Suprapubic skin (tissue), 4 donors: ENCODE results near the gene BAZ2B. TPM values are rescaled to one million over a fixed set of nuclear protein-coding genes. Genes with fewer than 3 reads are reported as not detected.
"Not testable (repeated sequence)": the region's sequence is repeated elsewhere in the genome, so short reads cannot be mapped to it uniquely, and the experiment has no call there.

Experiments
- DNase-seq, 2 donors: peaks; one replicate each; pipeline ENCODE4 v3.0.0-alpha.2; 2019; ENCODE audit warnings: low spot score in 2 of 2
- H3K27ac ChIP-seq: fragments of 200-600 bp; sonication (generic); one replicate; pipeline ENCODE4 v1.5.1; 2019
- H3K27me3 ChIP-seq: fragments of 200-600 bp; sonication (generic); one replicate; pipeline ENCODE4 v1.5.1; 2019
- H3K36me3 ChIP-seq: fragments of 200-600 bp; sonication (generic); one replicate; pipeline ENCODE4 v1.5.1; 2019
- H3K4me1 ChIP-seq: fragments of 200-600 bp; sonication (generic); one replicate; pipeline ENCODE4 v1.5.1; 2019
- H3K4me3 ChIP-seq: fragments of 200-600 bp; sonication (generic); one replicate; pipeline ENCODE4 v1.5.1; 2019; ENCODE audit warnings: mild to moderate bottlenecking
- H3K9me3 ChIP-seq: fragments of 200-600 bp; sonication (generic); one replicate; pipeline ENCODE4 v1.5.1; 2019
- CTCF ChIP-seq, 2 donors: fragments of 200-600 bp in 1 of 2; fragments of 450-650 bp in 1 of 2; sonication (generic) in 1 of 2; IDR thresholded peaks; one replicate each; pipeline ENCODE4 v1.5.1; 2016 to 2019; ENCODE audit warnings: antibody characterized with exemption in 2 of 2, mild to moderate bottlenecking in 1 of 2, moderate library complexity in 1 of 2
- EP300 ChIP-seq: sonication (generic); formaldehyde crosslinking; IDR thresholded peaks from one replicate; pipeline ENCODE4 v1.6.1; 2017; ENCODE audit warnings: antibody characterized with exemption
- POLR2A ChIP-seq, 2 donors: fragments of 450-650 bp; IDR thresholded peaks; one replicate each; pipeline ENCODE4 v1.6.1; 2017; ENCODE audit warnings: antibody characterized with exemption in 2 of 2, mild to moderate bottlenecking in 2 of 2, moderate library complexity in 2 of 2
- POLR2AphosphoS5 ChIP-seq, 3 donors: sonication (generic); formaldehyde crosslinking; IDR thresholded peaks; one replicate each; pipeline ENCODE4 v1.6.1; 2017; ENCODE audit warnings: antibody characterized with exemption in 3 of 3
- WGBS: methylation state at CpG from one replicate; pipeline ENCODE4 v1.1.5; 2018; 5-methylcytosine and 5-hydroxymethylcytosine counted together
- total RNA-seq, 4 donors: library from RNA; depleted of rRNA; stranded (reverse); fragments of >200 nt; gene quantifications; one replicate each; pipeline ENCODE4 v1.1.0, GENCODE V29; 2016

Gene BAZ2B
- total RNA-seq, 4 donors from 2014 or later: 61.7 to 185 (median 80.8) TPM

- TF ChIP-seq CTCF (IDR thresholded peaks at IDR 0.05) (no peak), EP300 (no peak), POLR2AphosphoS5 (IDR thresholded peaks at IDR 0.05) (no peak), POLR2A (IDR thresholded peaks at IDR 0.05) (no peak)
- H3K36me3 ChIP-seq: no peaks in the 10 kb centered on the region
- no peaks in the 10 kb centered on the region for H3K4me1 ChIP-seq
- 60% methylated on average over 4 of the region's 4 CpGs for WGBS
- no peaks in the 10 kb centered on the region for H3K9me3 ChIP-seq
- DNase-seq: no peak
- no peak overlapping the region for H3K4me3 ChIP-seq
- no peak overlapping the region for H3K27ac ChIP-seq
- no peaks in the 10 kb centered on the region for H3K27me3 ChIP-seq
Measured at GRCh38 chr2:159637988-159638501, 21.7 kb upstream of the BAZ2B start.

DNA sequence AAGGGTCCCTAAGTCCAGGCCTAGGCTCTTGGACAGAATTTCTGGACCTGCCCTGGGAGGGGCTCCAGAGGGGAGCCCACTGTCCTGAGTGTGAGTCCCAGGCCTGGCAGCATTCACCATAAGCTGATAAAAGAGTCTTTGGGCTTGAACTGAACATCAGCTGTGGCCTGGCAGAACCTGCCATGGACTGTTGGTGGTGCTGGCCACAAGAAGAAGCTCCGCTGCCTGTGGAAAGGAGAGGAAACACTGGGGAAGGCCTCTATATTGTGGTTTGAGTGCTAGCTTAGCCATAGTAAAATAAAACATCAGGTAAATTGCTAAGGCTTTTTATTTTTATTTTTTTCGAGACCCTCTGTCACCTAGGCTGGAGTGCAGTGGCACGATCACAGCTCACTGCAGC lies 20.9 kb upstream of the BAZ2B start:
- Histone ChIP-seq H3K4me3 (no peak overlapping the region), H3K36me3 (no peaks in the 10 kb centered on the region), H3K27ac (no peak overlapping the region), H3K9me3 (no peaks in the 10 kb centered on the region), H3K4me1 (no peaks in the 10 kb centered on the region), H3K27me3 (no peaks in the 10 kb centered on the region)
- DNase-seq: no peak
- no peak for TF ChIP-seq POLR2A (IDR thresholded peaks at IDR 0.05)
- TF ChIP-seq CTCF (IDR thresholded peaks at IDR 0.05): no peak
- no peak for TF ChIP-seq POLR2AphosphoS5 (IDR thresholded peaks at IDR 0.05)
- TF ChIP-seq EP300: no peak
- 96% methylated on average over 3 of the region's 3 CpGs for WGBS

- H3K4me1 ChIP-seq: no peaks in the 10 kb centered on the region
- no peaks in the 10 kb centered on the region for H3K36me3 ChIP-seq
- H3K9me3 ChIP-seq: no peaks in the 10 kb centered on the region
- H3K27ac ChIP-seq: no peak overlapping the region
- no peaks in the 10 kb centered on the region for H3K27me3 ChIP-seq
- no peak for DNase-seq
- TF ChIP-seq POLR2AphosphoS5 (IDR thresholded peaks at IDR 0.05) (no peak), CTCF (IDR thresholded peaks at IDR 0.05) (no peak), EP300 (no peak), POLR2A (IDR thresholded peaks at IDR 0.05) (no peak)
- WGBS: 59% methylated on average over 4 of the region's 4 CpGs
- H3K4me3 ChIP-seq: no peak overlapping the region
Measured at GRCh38 chr2:159635006-159635789, 18.9 kb upstream of the BAZ2B start.

- no peaks in the 10 kb centered on the region for H3K9me3 ChIP-seq
- no peaks in the 10 kb centered on the region for H3K36me3 ChIP-seq
- no peaks in the 10 kb centered on the region for H3K4me1 ChIP-seq
- no peak overlapping the region for H3K27ac ChIP-seq
- WGBS: 90% methylated on average over 2 of the region's 2 CpGs
- no peaks in the 10 kb centered on the region for H3K27me3 ChIP-seq
- no peak overlapping the region for H3K4me3 ChIP-seq
- TF ChIP-seq CTCF (IDR thresholded peaks at IDR 0.05) (no peak), POLR2AphosphoS5 (IDR thresholded peaks at IDR 0.05) (no peak), POLR2A (IDR thresholded peaks at IDR 0.05) (no peak), EP300 (no peak)
- no peak for DNase-seq
Measured at GRCh38 chr2:159633219-159633618, 16.9 kb upstream of the BAZ2B start.

GRCh38 chr2:159625628-159626027 lies 9.3 kb upstream of the BAZ2B start:
- DNase-seq, H3K27me3 ChIP-seq, H3K9me3 ChIP-seq, H3K36me3 ChIP-seq, H3K4me3 ChIP-seq, H3K4me1 ChIP-seq, H3K27ac ChIP-seq: not testable (repeated sequence)
- 96% methylated on average over 2 of the region's 2 CpGs for WGBS
